HG03378 (cell line): ENCODE data around the gene LHX4.

Experiments used
- ATAC-seq: cut with Tn5 transposase; IDR thresholded peaks from one replicate; pipeline ENCODE4 v1.9.1; 2021; ENCODE audit warnings: mild to moderate bottlenecking, moderate library complexity; ENCODE audit not compliant: unreplicated experiment

Gene LHX4

GRCh38 chr1:180256341-180257027, 26.4 kb downstream of the LHX4 start:
- no peak for ATAC-seq

GRCh38 chr1:180257028-180257386, 26.9 kb downstream of the LHX4 start:
- ATAC-seq: no peak

GRCh38 chr1:180257486-180257885, 27.4 kb downstream of the LHX4 start:
- no peak for ATAC-seq

- ATAC-seq: no peak
Measured at GRCh38 chr1:180258290-180258689, 28.2 kb downstream of the LHX4 start.

GRCh38 chr1:180258935-180259334, 28.9 kb downstream of the LHX4 start:
- no peak for ATAC-seq

- no peak for ATAC-seq
Measured at GRCh38 chr1:180259431-180260338, 29.6 kb downstream of the LHX4 start.

- ATAC-seq: no peak
Measured at GRCh38 chr1:180260541-180260940, 30.5 kb downstream of the LHX4 start.

GRCh38 chr1:180261030-180261429, 31.0 kb downstream of the LHX4 start:
- no peak for ATAC-seq

GRCh38 chr1:180261524-180262155, 31.6 kb downstream of the LHX4 start:
- no peak for ATAC-seq

GRCh38 chr1:180262628-180263488, 32.8 kb downstream of the LHX4 start:
- ATAC-seq: no peak

- no peak for ATAC-seq
Measured at GRCh38 chr1:180264595-180264994, 34.5 kb downstream of the LHX4 start.

- ATAC-seq: no peak
Measured at GRCh38 chr1:180265201-180265600, 35.1 kb downstream of the LHX4 start.

GRCh38 chr1:180265871-180266270, 35.8 kb downstream of the LHX4 start:
- ATAC-seq: no peak

- no peak for ATAC-seq
Measured at GRCh38 chr1:180266275-180267210, 36.5 kb downstream of the LHX4 start.

GRCh38 chr1:180267211-180267561, 37.1 kb downstream of the LHX4 start:
- ATAC-seq: no peak

- ATAC-seq: no peak
Measured at GRCh38 chr1:180267761-180268555, 37.9 kb downstream of the LHX4 start.

- no peak for ATAC-seq
Measured at GRCh38 chr1:180268556-180269075, 38.6 kb downstream of the LHX4 start.

GRCh38 chr1:180269645-180270529, 39.8 kb downstream of the LHX4 start:
- ATAC-seq: no peak
